Heart right ventricle (tissue), 16 donors: ENCODE measurements around the gene TMEM120B. TPM values are rescaled to one million over a fixed set of nuclear protein-coding genes. Genes with fewer than 3 reads are reported as not detected.

Experiments used
- ATAC-seq, 8 donors: fragments of 200-7000 bp; cut with Tn5 transposase; one replicate each; pipeline ENCODE4 v1.9.1; 2020; ENCODE audit warnings: mild to moderate bottlenecking in 8 of 8, moderate library complexity in 8 of 8, moderate number of reproducible peaks in 1 of 8
- DNase-seq, 2 donors: peaks; one replicate each; pipeline ENCODE4 v3.0.0-alpha.2; 2020
- H3K27ac ChIP-seq, 10 donors: fragments of 200-600 bp; sonication (generic) in 2 of 10; one replicate each; pipeline versions ENCODE4 v1.5.0 to v1.8.0; 2020 to 2022; ENCODE audit warnings: mild to moderate bottlenecking in 3 of 10
- H3K27me3 ChIP-seq, 7 donors: fragments of 200-600 bp; one replicate each; pipeline ENCODE4 v1.8.0; 2021 to 2022; ENCODE audit warnings: mild to moderate bottlenecking in 2 of 7
- H3K36me3 ChIP-seq, 9 donors: fragments of 200-600 bp; sonication (generic) in 1 of 9; one replicate each; pipeline versions ENCODE4 v1.5.0 to v1.8.0; 2020 to 2022; ENCODE audit warnings: mild to moderate bottlenecking in 2 of 9
- H3K4me1 ChIP-seq, 9 donors: fragments of 200-600 bp; sonication (generic) in 1 of 9; one replicate each; pipeline versions ENCODE4 v1.5.0 to v1.8.0; 2020 to 2022; ENCODE audit warnings: mild to moderate bottlenecking in 4 of 9
- H3K4me3 ChIP-seq, 10 donors: fragments of 200-600 bp; sonication (generic) in 2 of 10; one replicate each; pipeline versions ENCODE4 v1.5.0 to v1.8.0; 2020 to 2022; ENCODE audit warnings: mild to moderate bottlenecking in 7 of 10, moderate library complexity in 2 of 10
- H3K9me3 ChIP-seq, 11 donors: fragments of 200-600 bp in 10 of 11; sonication (generic) in 2 of 11; one replicate each; pipeline versions ENCODE4 v1.5.0 to v1.8.0; 2013 to 2022; ENCODE audit warnings: mild to moderate bottlenecking in 2 of 11, control low read depth in 1 of 11, moderate library complexity in 1 of 11
- WGBS, 2 donors: extraction: QIAGEN DNeasy Blood & Tissue Kit; methylation state at CpG; one replicate each; pipeline ENCODE4 v1.1.7; 2013; ENCODE audit warnings: inconsistent platforms in 1 of 2; 5-methylcytosine and 5-hydroxymethylcytosine counted together
- intact Hi-C, 10 donors: fragments of 100-400 bp; cut with DNase I; formaldehyde crosslinking; loops; one replicate each; pipeline versions ENCODE4 v1.11.1 to v1.14.2; 2022
- polyA plus RNA-seq, 2 donors: library from polyadenylated mRNA; stranded (reverse); fragments of 200-250 nt; gene quantifications; one replicate each; pipeline ENCODE4 v1.2.3, GENCODE V29; 2013
- total RNA-seq, 10 donors: library from RNA; stranded (reverse); fragmentation: NEBNext Ultra II Directional in 3 of 10; extraction: Animal tissue kit (Norgen Biotek cat#: 25700) in 3 of 10; gene quantifications; one replicate each; pipeline versions ENCODE4 v1.2.1 to v1.2.4, GENCODE V29; 2021 to 2023
- TF ChIP-seq, protein P1 (sequence below), 9 donors: fragments of 200-600 bp; sonication (generic) in 2 of 9; IDR thresholded peaks; one replicate each; pipeline versions ENCODE4 v1.5.0 to v1.8.0; 2021 to 2022; ENCODE audit warnings: antibody characterized with exemption in 9 of 9, mild to moderate bottlenecking in 5 of 9, moderate library complexity in 1 of 9
- donor health status: Arrhythmogenic right ventricular cardiomyopathy.
- donor health status: ischemic (EF 13 %, LVEDD 7.1; RV severe dilation, severe dysfunction).
- donor health status: healthy with polysubstance abuse.
- donor health status: DM: no; HTN: yes; CAD: no.
- donor health status: DM: no; HTN: no; CAD: no.
- donor health status: ischemic (EF 25% LVEDD 6.9; RV normal size, moderate dysfunction).
- donor health status: ischemic (EF 25% LVEDD 5.7; RV mildly dilated, moderate dysfunction).
- donor health status: healthy.
- donor health status: DM: yes; HTN: yes; CAD: no.
- donor health status: Ischemic cardiomyopathy.
- donor health status: ischemic (EF 35%, LVEDD 5.7; RV mildly dilated, moderate dysfunction).
- donor health status: nonischemic (EF 11% LVEDD 7.7; RV severe dilation, severe dysfunction).
- donor health status: DM: yes; HTN: yes; CAD: no.
- donor health status: PGD.
- donor health status: ischemic (EF 29% LVEDD 5.4; RV normal size, mild dysfunction).
- donor health status: nonischemic (EF 23%, LVEDD 6.1; RV moderate dilation, normal function).

The TMEM120B gene
- total and polyA plus RNA-seq, 12 donors = 5.3 to 12.7 (median 7.4) TPM

DNA sequence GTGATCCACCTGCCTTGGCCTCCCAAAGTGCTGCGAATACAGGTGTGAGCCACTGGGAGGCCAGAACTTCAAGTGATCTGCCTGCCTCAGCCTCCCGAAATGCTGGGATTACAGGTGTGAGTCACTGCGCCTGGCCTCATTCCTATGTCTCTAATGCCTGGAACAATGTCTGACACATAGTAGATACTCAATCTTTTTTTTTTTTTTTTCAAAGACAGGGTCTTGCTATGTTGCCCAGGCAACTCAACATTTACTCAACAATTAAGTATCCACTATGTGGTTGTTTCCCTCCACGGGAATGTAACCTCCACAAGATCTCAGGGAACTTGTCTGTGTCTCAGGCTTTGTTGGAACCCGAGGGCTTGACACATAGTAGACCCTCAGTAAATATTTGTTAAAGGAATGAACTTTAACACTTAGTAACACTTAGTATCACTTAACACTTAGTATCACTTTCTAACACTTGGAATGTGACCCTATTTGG lies 3.0 kb upstream of the TMEM120B start:
- no peak for ATAC-seq
- WGBS, 2 donors = 82 to 84% methylated on average over 5 of the region's 5 CpGs
- H3K27me3 ChIP-seq = no peaks in the 10 kb centered on the region
- peaks cover 0 to 9% (median 0%) of the 10 kb centered on the region in 11 donors for H3K9me3 ChIP-seq
- DNase-seq = no peak
- no peak overlapping the region for H3K27ac ChIP-seq
- peaks cover 8 to 27% (median 17%) of the 10 kb centered on the region in 9 donors for H3K4me1 ChIP-seq
- intact Hi-C loops = loop anchor here in 1 of 10 donors (10.0 kb wide), 1 partner anchor 175 kb away; the partner anchor contains the start of gene PSMD9
- H3K4me3 ChIP-seq = no peak overlapping the region
- TF ChIP-seq, protein P1, sequence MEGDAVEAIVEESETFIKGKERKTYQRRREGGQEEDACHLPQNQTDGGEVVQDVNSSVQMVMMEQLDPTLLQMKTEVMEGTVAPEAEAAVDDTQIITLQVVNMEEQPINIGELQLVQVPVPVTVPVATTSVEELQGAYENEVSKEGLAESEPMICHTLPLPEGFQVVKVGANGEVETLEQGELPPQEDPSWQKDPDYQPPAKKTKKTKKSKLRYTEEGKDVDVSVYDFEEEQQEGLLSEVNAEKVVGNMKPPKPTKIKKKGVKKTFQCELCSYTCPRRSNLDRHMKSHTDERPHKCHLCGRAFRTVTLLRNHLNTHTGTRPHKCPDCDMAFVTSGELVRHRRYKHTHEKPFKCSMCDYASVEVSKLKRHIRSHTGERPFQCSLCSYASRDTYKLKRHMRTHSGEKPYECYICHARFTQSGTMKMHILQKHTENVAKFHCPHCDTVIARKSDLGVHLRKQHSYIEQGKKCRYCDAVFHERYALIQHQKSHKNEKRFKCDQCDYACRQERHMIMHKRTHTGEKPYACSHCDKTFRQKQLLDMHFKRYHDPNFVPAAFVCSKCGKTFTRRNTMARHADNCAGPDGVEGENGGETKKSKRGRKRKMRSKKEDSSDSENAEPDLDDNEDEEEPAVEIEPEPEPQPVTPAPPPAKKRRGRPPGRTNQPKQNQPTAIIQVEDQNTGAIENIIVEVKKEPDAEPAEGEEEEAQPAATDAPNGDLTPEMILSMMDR (IDR thresholded peaks at IDR 0.05) = peak in 1 of 9 donors; percentile 5
- no peaks in the 10 kb centered on the region for H3K36me3 ChIP-seq

DNA sequence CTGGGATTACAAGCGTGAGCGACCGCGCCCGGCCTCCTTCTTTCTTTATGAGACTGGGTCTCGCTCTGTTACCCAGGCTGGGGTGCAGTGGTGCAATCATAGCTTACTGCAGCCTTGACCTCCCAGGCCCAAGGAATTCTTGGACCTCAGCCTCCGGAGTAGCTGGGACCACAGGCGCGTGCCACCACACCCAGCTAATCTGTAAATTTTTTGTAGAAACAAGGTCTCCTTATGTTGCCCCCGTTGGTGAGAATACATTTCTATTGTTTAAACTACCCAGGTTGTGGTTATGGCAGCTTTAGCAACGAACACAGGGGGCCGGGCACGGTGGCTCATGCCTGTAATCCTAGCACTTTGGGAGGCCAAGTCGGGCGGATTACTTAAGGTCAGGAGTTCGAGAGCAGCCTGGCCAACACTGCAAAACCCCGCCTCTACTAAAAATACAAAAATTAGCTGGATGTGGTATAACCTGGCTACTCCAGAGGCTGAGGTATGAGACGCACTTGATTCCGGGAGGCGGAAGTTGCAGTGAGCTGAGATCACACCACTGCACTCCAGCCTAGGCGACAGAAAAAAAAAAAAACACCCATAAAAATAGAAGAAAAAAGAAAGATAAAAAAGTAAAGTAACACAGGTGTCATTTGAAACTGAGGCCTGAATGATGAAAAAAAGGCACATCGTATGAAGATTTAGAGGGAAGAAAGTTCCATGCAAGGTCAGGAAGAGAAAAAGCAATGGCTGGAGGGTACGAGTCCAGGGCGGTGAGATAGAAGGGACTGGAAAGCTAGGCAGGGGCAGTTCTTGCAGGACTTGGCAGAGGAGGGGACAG lies 977 bp upstream of the TMEM120B start:
- Histone ChIP-seq H3K4me3 (peak overlapping the region; percentile 71 to 98 (median 94)), H3K27me3 (no peaks in the 10 kb centered on the region), H3K36me3 (no peaks in the 10 kb centered on the region), H3K27ac (peak overlapping the region; percentile 85 to 96 (median 91)), H3K9me3 (no peaks in the 10 kb centered on the region), H3K4me1 (peaks cover 8 to 27% (median 17%) of the 10 kb centered on the region in 9 donors)
- intact Hi-C loops = loop anchor here in 6 of 10 donors (2.0 to 10.0 kb wide), 5 partner anchors 41 to 173 kb away; partner anchors contain the start of gene PSMD9 (in 1 of the 6)
- TF ChIP-seq, protein P1 (IDR thresholded peaks at IDR 0.05) = no peak
- WGBS, 2 donors = 55 to 56% methylated on average over 24 of the region's 24 CpGs
- DNase-seq = no peak
- ATAC-seq = peak in 4 of 8 donors; percentile 8 to 36 (median 20)

DNA sequence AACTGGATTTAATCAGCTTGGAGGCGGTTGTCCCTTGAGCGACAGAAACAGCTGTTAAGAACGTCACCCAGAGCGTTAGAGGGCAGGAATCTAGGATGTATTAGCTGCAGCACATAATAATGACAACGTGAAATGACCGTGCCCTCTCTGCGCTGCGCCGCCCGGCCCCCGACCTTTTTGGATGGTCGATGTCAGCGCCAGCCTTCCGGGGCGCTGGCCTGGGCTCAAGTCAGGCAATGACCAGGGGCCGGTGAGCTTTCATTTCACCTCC lies 427 bp upstream of the TMEM120B start:
- 0 to 1% methylated on average over 15 to 16 of the region's 16 CpGs for WGBS, 2 donors
- TF ChIP-seq, protein P1 (IDR thresholded peaks at IDR 0.05) = no peak
- DNase-seq (peak; percentile 48 to 66), ATAC-seq (peak; percentile 66 to 87 (median 83))
- intact Hi-C loops = loop anchor here in 6 of 10 donors (2.0 to 10.0 kb wide), 5 partner anchors 40 to 173 kb away; partner anchors contain the start of gene PSMD9 (in 1 of the 6)
- no peaks in the 10 kb centered on the region for H3K36me3 ChIP-seq
- H3K27ac ChIP-seq = peak overlapping the region; percentile 85 to 96 (median 91)
- H3K4me3 ChIP-seq = peak overlapping the region; percentile 71 to 98 (median 94)
- H3K4me1 ChIP-seq = peaks cover 8 to 27% (median 17%) of the 10 kb centered on the region in 9 donors
- no peaks in the 10 kb centered on the region for H3K27me3 ChIP-seq
- H3K9me3 ChIP-seq = no peaks in the 10 kb centered on the region

DNA sequence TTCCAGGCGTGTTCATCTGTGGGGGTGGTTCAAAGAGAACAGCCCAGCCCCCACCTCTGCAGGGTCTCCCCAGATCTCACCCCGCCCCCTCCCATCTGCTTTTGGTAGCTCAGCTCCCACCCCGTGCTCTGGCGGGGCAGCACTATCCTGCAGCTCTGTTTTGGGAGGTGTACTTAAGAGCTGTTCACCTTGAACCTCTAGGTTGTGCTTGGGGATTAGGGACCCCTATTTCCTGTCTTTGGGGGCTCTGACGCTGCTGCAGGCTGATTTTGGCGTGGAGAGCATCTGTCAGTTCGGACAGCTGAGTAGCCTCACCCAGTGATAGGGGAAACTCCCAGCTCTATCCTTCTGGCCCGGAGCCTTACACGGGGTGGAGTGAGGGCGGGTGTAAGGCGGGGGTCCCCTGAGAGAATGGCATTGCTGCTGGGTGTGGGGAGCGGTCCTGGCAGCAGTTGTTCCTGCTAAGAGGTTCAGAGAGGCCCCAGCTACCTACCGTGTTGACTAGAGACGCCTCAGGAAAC lies 765 bp downstream of the TMEM120B start:
- 12 to 14% methylated on average over 14 of the region's 14 CpGs for WGBS, 2 donors
- peak; percentile 19 to 34 for DNase-seq

More for the DNA sequence above, 765 bp downstream of the TMEM120B start:
- Histone ChIP-seq H3K27ac (peak overlapping the region in 9 of 10 donors; percentile 67 to 96 (median 90)), H3K4me3 (peak overlapping the region; percentile 71 to 98 (median 94)), H3K9me3 (no peaks in the 10 kb centered on the region), H3K36me3 (no peaks in the 10 kb centered on the region), H3K4me1 (peaks cover 8 to 27% (median 17%) of the 10 kb centered on the region in 9 donors), H3K27me3 (no peaks in the 10 kb centered on the region)
- intact Hi-C loops = loop anchor here in 6 of 10 donors (2.0 to 10.0 kb wide), 5 partner anchors 39 to 171 kb away; partner anchors contain the start of gene PSMD9 (in 1 of the 6)
- TF ChIP-seq, protein P1 (IDR thresholded peaks at IDR 0.05) = no peak
- peak; percentile 9 to 40 (median 26) for ATAC-seq
